Astrocyte of the spinal cord (primary cell): Measurements from ENCODE around the gene LUC7L.

Source experiments
- DNase-seq: peaks from one replicate; pipeline ENCODE4 v3.0.0; 2011; ENCODE audit warnings: low read depth, low spot score
- H3K4me3 ChIP-seq: 2 replicates; pipeline ENCODE4 v1.5.1; 2011; ENCODE audit warnings: low read depth, mild to moderate bottlenecking, low read length, moderate library complexity
- in situ Hi-C: cut with HindIII; loops from 2 replicates; pipeline ENCODE4 v1.10.0; 2017; ENCODE audit warnings: low sequenced_read_pairs
- TF ChIP-seq, protein P1 (sequence below): IDR thresholded peaks from 2 replicates; pipeline ENCODE4 v1.5.1; 2012; ENCODE audit warnings: low read depth, mild to moderate bottlenecking, low read length, inconsistent platforms

Gene LUC7L

DNA sequence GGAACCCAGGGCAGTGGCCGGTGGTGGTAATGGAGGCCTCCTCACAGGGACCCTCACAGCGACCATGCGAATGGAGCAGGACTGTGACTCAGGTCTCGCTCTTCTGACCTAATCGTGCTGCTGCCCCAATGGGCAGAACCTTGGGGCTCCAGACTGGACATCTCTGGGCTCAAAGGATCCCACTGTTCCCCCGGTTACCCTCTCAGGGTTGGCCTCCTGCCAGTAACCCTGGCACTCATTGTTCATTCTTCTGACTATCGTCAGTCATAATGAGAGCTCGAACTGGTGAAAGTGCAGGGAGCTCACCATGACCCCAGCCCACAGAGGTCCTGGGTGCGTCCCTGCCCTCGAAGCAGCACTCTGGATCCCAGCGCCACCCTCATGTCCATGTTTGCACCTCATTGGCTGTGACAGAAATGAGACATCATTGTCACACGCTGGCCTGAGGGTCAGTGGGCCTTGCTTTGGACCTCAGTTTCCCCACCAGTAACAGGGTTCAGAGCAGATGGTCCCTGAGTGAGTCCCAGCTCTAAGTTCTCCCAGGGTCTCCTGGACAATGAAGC, 86.8 kb downstream of the LUC7L start:
- no peak overlapping the region for H3K4me3 ChIP-seq
- in situ Hi-C loops = no loop called here

GRCh38 chr16:140175-140857, 88.9 kb downstream of the LUC7L start:
- no peak for DNase-seq
- TF ChIP-seq, protein P1, sequence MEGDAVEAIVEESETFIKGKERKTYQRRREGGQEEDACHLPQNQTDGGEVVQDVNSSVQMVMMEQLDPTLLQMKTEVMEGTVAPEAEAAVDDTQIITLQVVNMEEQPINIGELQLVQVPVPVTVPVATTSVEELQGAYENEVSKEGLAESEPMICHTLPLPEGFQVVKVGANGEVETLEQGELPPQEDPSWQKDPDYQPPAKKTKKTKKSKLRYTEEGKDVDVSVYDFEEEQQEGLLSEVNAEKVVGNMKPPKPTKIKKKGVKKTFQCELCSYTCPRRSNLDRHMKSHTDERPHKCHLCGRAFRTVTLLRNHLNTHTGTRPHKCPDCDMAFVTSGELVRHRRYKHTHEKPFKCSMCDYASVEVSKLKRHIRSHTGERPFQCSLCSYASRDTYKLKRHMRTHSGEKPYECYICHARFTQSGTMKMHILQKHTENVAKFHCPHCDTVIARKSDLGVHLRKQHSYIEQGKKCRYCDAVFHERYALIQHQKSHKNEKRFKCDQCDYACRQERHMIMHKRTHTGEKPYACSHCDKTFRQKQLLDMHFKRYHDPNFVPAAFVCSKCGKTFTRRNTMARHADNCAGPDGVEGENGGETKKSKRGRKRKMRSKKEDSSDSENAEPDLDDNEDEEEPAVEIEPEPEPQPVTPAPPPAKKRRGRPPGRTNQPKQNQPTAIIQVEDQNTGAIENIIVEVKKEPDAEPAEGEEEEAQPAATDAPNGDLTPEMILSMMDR = no peak
- no peak overlapping the region for H3K4me3 ChIP-seq
- in situ Hi-C loops = no loop called here

More for the DNA sequence above, 86.8 kb downstream of the LUC7L start:
- TF ChIP-seq, protein P1 = no peak
- no peak for DNase-seq
